Activated T-helper 1 cell treated with Interleukin-2 at 50 U/mL for 16 hours (primary cell): ENCODE data around the gene SESN3.
"Not testable (repeated sequence)": the region's sequence is repeated elsewhere in the genome, so short reads cannot be mapped to it uniquely, and the experiment has no call there.

ENCODE experiments used
- DNase-seq: peaks from one replicate; pipeline ENCODE4 v3.0.0-alpha.2; 2020; ENCODE audit warnings: low read depth

The SESN3 gene

GRCh38 chr11:95231127-95231880 lies at the start of gene SESN3:
SESN3 (minus strand) TSS chr11:95231202; CDS start chr11:95230860, 342 bp downstream.
- DNase-seq, result peak; percentile 99

GRCh38 chr11:95279921-95280868 lies 49.2 kb upstream of the SESN3 start:
- DNase-seq, result no peak

- no peak for DNase-seq
These were observed 46.9 kb upstream of the SESN3 start for GRCh38 chr11:95277868-95278267.

GRCh38 chr11:95276139-95276538 lies 45.1 kb upstream of the SESN3 start:
- no peak for DNase-seq

GRCh38 chr11:95273618-95274017 lies 42.6 kb upstream of the SESN3 start:
- DNase-seq, result not testable (repeated sequence)

GRCh38 chr11:95269036-95269819 lies 38.2 kb upstream of the SESN3 start:
- no peak for DNase-seq

- DNase-seq, result no peak
These were observed 37.4 kb upstream of the SESN3 start for GRCh38 chr11:95268391-95268790.

GRCh38 chr11:95267601-95268213 lies 36.7 kb upstream of the SESN3 start:
- no peak for DNase-seq

- DNase-seq, result no peak
These were observed 35.9 kb upstream of the SESN3 start for GRCh38 chr11:95266751-95267374.

GRCh38 chr11:95264881-95265280 lies 33.9 kb upstream of the SESN3 start:
- no peak for DNase-seq

- no peak for DNase-seq
These were observed 32.2 kb upstream of the SESN3 start for GRCh38 chr11:95262994-95263765.

- no peak for DNase-seq
These were observed 26.5 kb upstream of the SESN3 start for GRCh38 chr11:95257456-95257971.

- DNase-seq, result no peak
These were observed 25.3 kb upstream of the SESN3 start for GRCh38 chr11:95256321-95256779.

- DNase-seq, result no peak
These were observed 24.5 kb upstream of the SESN3 start for GRCh38 chr11:95255251-95256145.

- no peak for DNase-seq
These were observed 23.7 kb upstream of the SESN3 start for GRCh38 chr11:95254716-95255115.

- peak; percentile 62 for DNase-seq
These were observed 23.2 kb upstream of the SESN3 start for GRCh38 chr11:95254131-95254704.

- DNase-seq, result no peak
These were observed 22.1 kb upstream of the SESN3 start for GRCh38 chr11:95253141-95253540.

- no peak for DNase-seq
These were observed 21.6 kb upstream of the SESN3 start for GRCh38 chr11:95252586-95252985.

- not testable (repeated sequence) for DNase-seq
These were observed 20.9 kb upstream of the SESN3 start for GRCh38 chr11:95251896-95252295.
